ENCODE data around the gene SLC26A8. TPM values are rescaled to one million over a fixed set of nuclear protein-coding genes. Genes with fewer than 3 reads are reported as not detected.

SLC26A8 gene
- total RNA-seq, 1 donor: not detected

GRCh38 chr6:36042618-36043260 lies 18.3 kb upstream of the SLC26A8 start:
- no peak overlapping the region for H3K4me3 ChIP-seq (ENCODE audit: low read depth, low read length)
- TF ChIP-seq CTCF (IDR thresholded peaks at IDR 0.05; ENCODE audit: insufficient read depth, low read depth, low read length): no peak
- no peak for DNase-seq (ENCODE audit: low read depth)

DNA sequence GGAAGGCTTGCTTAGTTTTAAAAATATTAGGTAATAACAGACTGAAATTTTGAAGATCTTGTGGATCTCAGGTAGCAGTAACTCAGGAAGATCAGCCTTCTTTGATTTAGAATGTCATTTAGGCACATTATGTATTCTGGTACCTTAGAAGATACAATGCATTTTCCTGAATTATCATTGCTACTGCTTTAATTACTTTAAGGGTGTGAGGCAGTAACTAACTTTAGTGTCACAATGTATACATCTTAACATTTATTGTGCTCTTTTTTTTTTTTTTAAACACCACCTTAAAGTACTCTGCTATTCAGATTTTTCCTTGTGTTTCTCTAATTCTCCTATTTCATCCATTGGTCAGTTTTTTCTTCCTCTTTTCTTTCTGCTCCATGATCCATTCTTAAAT lies 16.5 kb upstream of the SLC26A8 start:
- no peak for TF ChIP-seq CTCF (IDR thresholded peaks at IDR 0.05; ENCODE audit: insufficient read depth, low read depth, low read length)
- no peak for DNase-seq (ENCODE audit: low read depth)
- H3K4me3 ChIP-seq (ENCODE audit: low read depth, low read length): no peak overlapping the region

- no peak overlapping the region for H3K4me3 ChIP-seq (ENCODE audit: low read depth, low read length)
- no peak for DNase-seq (ENCODE audit: low read depth)
- TF ChIP-seq CTCF (IDR thresholded peaks at IDR 0.05; ENCODE audit: insufficient read depth, low read depth, low read length): no peak
Measured at GRCh38 chr6:36039112-36039511, 14.7 kb upstream of the SLC26A8 start.

DNA sequence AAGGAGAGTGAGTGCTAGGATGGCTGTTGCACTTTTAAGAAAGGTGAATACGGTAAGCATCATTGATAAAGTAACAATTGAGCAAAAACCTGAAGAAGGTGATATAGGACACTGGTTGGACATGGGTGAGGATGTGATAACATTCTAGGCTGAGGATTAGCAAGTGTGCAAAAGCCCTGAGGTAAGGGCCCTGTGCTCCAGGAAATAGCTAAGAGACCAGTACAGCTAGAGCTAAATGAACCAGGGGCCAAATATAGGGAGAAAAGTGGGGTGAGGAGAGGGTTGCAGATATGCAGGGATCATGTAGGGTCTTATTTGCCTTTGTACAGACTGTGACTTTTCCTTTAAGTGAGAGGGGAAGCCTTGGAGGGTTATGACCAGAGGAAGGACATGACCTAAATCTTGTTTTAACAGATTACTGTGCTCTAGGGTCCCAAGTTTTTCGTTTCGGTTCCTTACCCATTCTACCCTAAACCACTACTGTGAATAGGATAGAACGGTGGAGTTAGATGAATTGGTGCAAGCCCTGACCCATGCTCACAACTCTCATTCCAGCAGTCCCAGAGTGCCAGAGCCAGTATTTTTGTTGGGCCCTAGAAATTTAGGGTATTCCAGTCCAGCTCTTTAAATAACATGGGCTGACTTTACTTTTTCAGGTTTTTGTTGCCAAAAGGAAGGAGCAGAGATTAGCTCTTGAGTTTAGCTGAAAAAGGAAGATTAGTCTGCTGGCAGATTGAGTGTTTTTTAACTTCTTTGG lies 13.9 kb upstream of the SLC26A8 start:
- DNase-seq (ENCODE audit: low read depth): no peak
- no peak overlapping the region for H3K4me3 ChIP-seq (ENCODE audit: low read depth, low read length)
- no peak for TF ChIP-seq CTCF (IDR thresholded peaks at IDR 0.05; ENCODE audit: insufficient read depth, low read depth, low read length)

DNA sequence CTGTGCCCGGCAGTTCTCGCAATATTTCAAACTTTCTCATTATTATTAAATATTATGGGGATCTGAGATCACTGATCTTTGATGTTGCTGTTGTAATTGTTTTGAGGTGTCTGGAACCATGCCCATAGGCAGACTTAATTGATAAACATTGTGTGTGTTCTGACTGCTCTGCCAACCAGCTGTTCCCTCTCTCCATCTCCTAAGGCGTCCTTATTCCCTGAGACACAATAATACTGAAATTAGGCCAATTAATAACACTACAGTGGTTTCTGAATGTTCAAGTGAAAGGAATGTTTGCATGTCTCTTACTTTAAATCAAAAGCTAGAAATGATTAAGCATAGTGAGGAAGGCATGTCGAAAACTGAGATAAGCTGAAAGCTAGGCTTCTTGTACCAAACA lies 10.8 kb upstream of the SLC26A8 start:
- no peak for TF ChIP-seq CTCF (IDR thresholded peaks at IDR 0.05; ENCODE audit: insufficient read depth, low read depth, low read length)
- H3K4me3 ChIP-seq (ENCODE audit: low read depth, low read length): no peak overlapping the region
- DNase-seq (ENCODE audit: low read depth): peak; percentile 40

DNA sequence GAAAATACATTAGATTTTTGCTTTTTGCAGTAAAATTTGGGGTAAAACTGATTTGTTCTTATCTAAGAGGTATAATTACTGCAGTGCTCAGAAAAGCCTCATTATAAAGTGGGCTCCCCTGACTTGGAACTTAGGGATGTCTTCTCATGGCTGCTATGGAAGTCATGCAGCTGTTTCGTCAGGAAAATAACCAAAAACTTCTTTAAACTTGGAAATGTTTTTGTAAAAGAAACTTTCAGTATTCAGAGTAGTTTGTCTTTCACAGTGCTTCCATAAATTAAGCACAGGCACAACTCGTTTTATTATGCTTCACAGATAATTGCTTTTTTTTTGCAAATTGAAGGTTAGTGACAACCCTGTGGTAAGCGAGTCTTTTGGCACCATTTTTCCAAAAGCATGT lies 10.0 kb upstream of the SLC26A8 start:
- no peak for DNase-seq (ENCODE audit: low read depth)
- no peak for TF ChIP-seq CTCF (IDR thresholded peaks at IDR 0.05; ENCODE audit: insufficient read depth, low read depth, low read length)
- no peak overlapping the region for H3K4me3 ChIP-seq (ENCODE audit: low read depth, low read length)

Measured in fibroblast of villous mesenchyme (primary cell).